K562 (cell line): Measurements from ENCODE around the gene RSPH9. TPM values are rescaled to one million over a fixed set of nuclear protein-coding genes. Genes with fewer than 3 reads are reported as not detected.
A peak's percentile ranks its signal among the peaks of the same experiment; 100 is the strongest.

ENCODE experiments used
- ASH1L ChIP-seq: fragments of 450-650 bp; IDR thresholded peaks from 2 replicates; pipeline ENCODE4 v1.6.1; 2018; ENCODE audit warnings: borderline replicate concordance, mild to moderate bottlenecking, low read depth; ENCODE audit not compliant: partially characterized antibody
- CC2D1A ChIP-seq: fragments of 450-650 bp; IDR thresholded peaks from 2 replicates; pipeline ENCODE4 v1.6.1; 2017; ENCODE audit warnings: mild to moderate bottlenecking
- CEBPB ChIP-seq: fragments of 450-650 bp; IDR thresholded peaks from 2 replicates; pipeline ENCODE4 v1.6.1; 2016; ENCODE audit warnings: missing genetic modification characterization, missing compliant biosample characterization
- EGR1 ChIP-seq: fragments of 450-650 bp; conservative IDR thresholded peaks from 2 replicates; pipeline ENCODE4 v1.6.1; 2017; ENCODE audit warnings: mild to moderate bottlenecking
- KDM5B ChIP-seq: fragments of 200-600 bp; sonication (generic); IDR thresholded peaks from 2 replicates; pipeline ENCODE4 v1.6.1; 2012; ENCODE audit warnings: low read depth, mild to moderate bottlenecking, moderate library complexity, low read length, control low read depth, inconsistent platforms; ENCODE audit not compliant: insufficient replicate concordance
- KLF16 ChIP-seq: IDR thresholded peaks from 2 replicates; pipeline ENCODE4 v1.6.1; 2016; ENCODE audit warnings: antibody characterized with exemption
- LCOR ChIP-seq: sonication (generic); formaldehyde crosslinking; IDR thresholded peaks from 2 replicates; pipeline ENCODE4 v1.8.0; 2022; ENCODE audit warnings: mild to moderate bottlenecking, missing genetic modification reagents
- MAFG ChIP-seq: fragments of 450-650 bp; conservative IDR thresholded peaks from 2 replicates; pipeline ENCODE4 v1.6.1; 2016; ENCODE audit warnings: missing genetic modification characterization, missing compliant biosample characterization
- NBN ChIP-seq: fragments of 450-650 bp; IDR thresholded peaks from 2 replicates; pipeline ENCODE4 v1.6.1; 2016; ENCODE audit warnings: low read depth, mild to moderate bottlenecking
- PATZ1 ChIP-seq: fragments of 250-450 bp; sonication (Bioruptor Pico); IDR thresholded peaks from 2 replicates; pipeline ENCODE4 v1.5.0; 2020; ENCODE audit warnings: mild to moderate bottlenecking, borderline replicate concordance
- PRPF4 ChIP-seq: fragments of 200-400 bp; formaldehyde crosslinking; IDR thresholded peaks from one replicate; pipeline ENCODE4 v1.6.1; 2017; ENCODE audit warnings: low read length, low read depth, mild to moderate bottlenecking; ENCODE audit not compliant: insufficient read depth, poor library complexity, severe bottlenecking
- RCOR1 ChIP-seq, 2 experiments: IDR thresholded peaks; 2 replicates each; pipeline ENCODE4 v1.6.1; 2012; ENCODE audit warnings: low read depth in 2 of 2, low read length in 2 of 2, borderline replicate concordance in 1 of 2, improper control_type of control experiment in 1 of 2
- ZBTB40 ChIP-seq, 2 experiments: fragments of 450-650 bp in 1 of 2; sonication (generic) in 1 of 2; formaldehyde crosslinking in 1 of 2; IDR thresholded peaks; 2 replicates each; pipeline versions ENCODE4 v1.7.1 to v1.9.0; 2016 to 2022; ENCODE audit warnings: inconsistent platforms in 1 of 2, mild to moderate bottlenecking in 1 of 2, missing genetic modification reagents in 1 of 2
- ZNF282 ChIP-seq: sonication (generic); formaldehyde crosslinking; IDR thresholded peaks from 2 replicates; pipeline ENCODE4 v1.8.1; 2023; ENCODE audit warnings: missing genetic modification reagents
- ZNF589 ChIP-seq: fragments of 200-800 bp; sonication (Bioruptor generic); IDR thresholded peaks from 2 replicates; pipeline ENCODE4 v1.6.1; 2016; ENCODE audit warnings: low read depth, missing genetic modification characterization, missing compliant biosample characterization
- polyA plus RNA-seq, 8 experiments: library from polyadenylated mRNA; depleted of rRNA in 4 of 8; stranded (reverse) in 5 of 8; unstranded in 3 of 8; fragments of >200 nt; fragmentation: Nextera tagmentation in 2 of 8; fragmentation: Illumina TruSeq in 1 of 8; extraction: Ambion mirVana in 2 of 8; extraction: Trizol in 1 of 8; gene quantifications; 2 replicates each; pipeline versions ENCODE4 v1.2.1 to v1.2.3, GENCODE V29; 2011 to 2014; ENCODE audit warnings: inconsistent platforms in 1 of 8, missing spikeins in 1 of 8
- total RNA-seq, 7 experiments: library from RNA; depleted of rRNA in 6 of 7; stranded (reverse); fragments of >200 nt in 6 of 7; fragmentation: Illumina TruSeq in 2 of 7; extraction: Trizol in 2 of 7; gene quantifications; 2 replicates each; pipeline versions ENCODE4 v1.2.1 to v1.2.3, GENCODE V29; 2011 to 2021; ENCODE audit warnings: low replicate concordance in 1 of 7

Gene RSPH9
- total and polyA plus RNA-seq, 9 of the 15 experiments (the other 6 are each of a cell fraction or from before 2014, with no cell fraction given): 0.05 to 0.60 (median 0.39) TPM; not detected in 6

GRCh38 chr6:43702534-43703440, 58.0 kb downstream of the RSPH9 start (continued):
- peak; percentile 64; the same call in 1 of the 2 replicates for TF ChIP-seq ZBTB40 (IDR thresholded peaks at IDR 0.05)
- TF ChIP-seq ZBTB40 (CRISPR knock-in tag; IDR thresholded peaks at IDR 0.05): no peak
- no peak for TF ChIP-seq PATZ1 (CRISPR knock-in tag)
- peak; percentile 99 for TF ChIP-seq NBN
- peak; percentile 73 for TF ChIP-seq KDM5B
- TF ChIP-seq MAFG (tag): 0 out of 2 replicates have a peak, but pooled peaks have one; percentile 31
- peak; percentile 69; the same call in 1 of the 2 replicates for TF ChIP-seq CC2D1A
- TF ChIP-seq KLF16: 0 out of 2 replicates have a peak, but pooled peaks have one; percentile 33
- no peak for TF ChIP-seq CEBPB (tag)
- peak in 1 of 2 experiments; percentile 63; a peak in 1 of 4 replicates for TF ChIP-seq RCOR1 (IDR thresholded peaks at IDR 0.05; ENCODE audit: borderline replicate concordance in 1 of 2, low read depth in 2 of 2, low read length in 2 of 2)
- peak; percentile 80 for TF ChIP-seq ZNF589 (CRISPR knock-in tag)
- TF ChIP-seq EGR1: peak; percentile 83
- no peak for TF ChIP-seq ASH1L
- no peak for TF ChIP-seq ZNF282 (CRISPR knock-in tag)
- TF ChIP-seq LCOR (CRISPR knock-in tag): peak; percentile 93
- TF ChIP-seq PRPF4: no peak
